Measurements from ENCODE around the gene DUSP23. TPM values are rescaled to one million over a fixed set of nuclear protein-coding genes. Genes with fewer than 3 reads are reported as not detected.

DUSP23 gene
- total RNA-seq, 1 donor: 15.9 TPM

DNA sequence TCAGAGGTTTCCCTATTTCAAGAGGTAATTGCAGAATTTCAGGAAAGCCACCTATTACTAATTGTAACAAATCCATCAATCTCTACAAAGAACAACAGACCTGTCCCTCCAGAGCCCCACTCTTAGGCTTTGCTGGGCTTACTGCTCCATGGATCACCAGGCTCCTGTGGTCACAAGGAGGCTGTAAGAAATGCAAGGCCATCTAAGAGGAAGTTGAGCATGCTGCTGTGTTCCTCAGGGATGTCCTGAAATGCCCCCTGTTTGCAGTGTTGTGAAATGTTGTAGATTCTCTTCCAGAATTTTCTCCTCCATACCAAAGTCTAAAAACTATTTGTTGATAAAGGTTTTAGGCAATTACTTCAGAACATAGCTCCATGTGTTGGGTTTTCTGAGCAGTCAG lies 24.4 kb upstream of the DUSP23 start:
- no peaks in the 10 kb centered on the region for H3K36me3 ChIP-seq (ENCODE audit: insufficient read depth, low read length)
- no peak for DNase-seq (ENCODE audit: insufficient read length, low spot score, missing footprints)
- TF ChIP-seq, protein P1, sequence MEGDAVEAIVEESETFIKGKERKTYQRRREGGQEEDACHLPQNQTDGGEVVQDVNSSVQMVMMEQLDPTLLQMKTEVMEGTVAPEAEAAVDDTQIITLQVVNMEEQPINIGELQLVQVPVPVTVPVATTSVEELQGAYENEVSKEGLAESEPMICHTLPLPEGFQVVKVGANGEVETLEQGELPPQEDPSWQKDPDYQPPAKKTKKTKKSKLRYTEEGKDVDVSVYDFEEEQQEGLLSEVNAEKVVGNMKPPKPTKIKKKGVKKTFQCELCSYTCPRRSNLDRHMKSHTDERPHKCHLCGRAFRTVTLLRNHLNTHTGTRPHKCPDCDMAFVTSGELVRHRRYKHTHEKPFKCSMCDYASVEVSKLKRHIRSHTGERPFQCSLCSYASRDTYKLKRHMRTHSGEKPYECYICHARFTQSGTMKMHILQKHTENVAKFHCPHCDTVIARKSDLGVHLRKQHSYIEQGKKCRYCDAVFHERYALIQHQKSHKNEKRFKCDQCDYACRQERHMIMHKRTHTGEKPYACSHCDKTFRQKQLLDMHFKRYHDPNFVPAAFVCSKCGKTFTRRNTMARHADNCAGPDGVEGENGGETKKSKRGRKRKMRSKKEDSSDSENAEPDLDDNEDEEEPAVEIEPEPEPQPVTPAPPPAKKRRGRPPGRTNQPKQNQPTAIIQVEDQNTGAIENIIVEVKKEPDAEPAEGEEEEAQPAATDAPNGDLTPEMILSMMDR (IDR thresholded peaks at IDR 0.05; ENCODE audit: extremely low read depth, low read depth, low read length): no peak

DNA sequence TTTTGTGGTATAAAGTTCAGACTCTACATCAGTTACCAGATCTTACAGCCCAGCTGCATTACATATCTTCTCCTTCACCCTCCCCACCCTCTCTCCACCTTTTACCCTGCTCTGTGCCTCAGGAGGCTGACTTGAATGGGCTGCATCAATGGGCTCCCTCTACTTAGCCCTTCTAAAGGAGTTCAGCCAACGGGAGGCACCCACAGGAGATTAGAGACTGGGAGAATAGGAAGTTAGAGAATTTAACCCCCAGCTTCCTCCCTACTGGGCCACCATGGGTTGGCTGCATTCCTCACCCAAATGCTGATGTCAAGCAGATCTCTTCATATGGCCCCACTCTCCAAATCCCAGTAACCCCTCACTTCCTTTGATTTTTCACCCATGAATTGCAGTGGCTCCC lies 17.1 kb upstream of the DUSP23 start:
- Histone ChIP-seq H3K4me2 (ENCODE audit: insufficient read depth, low read length) (no peak overlapping the region), H4K20me1 (ENCODE audit: insufficient read depth, low read length) (no peaks in the 10 kb centered on the region), H3K27me3 (ENCODE audit: insufficient read depth, low read length) (no peaks in the 10 kb centered on the region), H3K9me3 (ENCODE audit: low read depth, low read length) (no peaks in the 10 kb centered on the region), H3K27ac (ENCODE audit: low read depth, low read length) (no peak overlapping the region), H3K36me3 (ENCODE audit: insufficient read depth, low read length) (no peaks in the 10 kb centered on the region), H2AFZ (ENCODE audit: low read length) (no peak overlapping the region), H3K4me1 (ENCODE audit: insufficient read depth, low read length) (no peaks in the 10 kb centered on the region), H3K79me2 (ENCODE audit: insufficient read depth, low read length) (no peaks in the 10 kb centered on the region), H3K4me3 (ENCODE audit: insufficient read depth, low read length) (no peak overlapping the region)
- TF ChIP-seq, protein P1 (IDR thresholded peaks at IDR 0.05; ENCODE audit: extremely low read depth, low read depth, low read length): no peak
- no peak for DNase-seq (ENCODE audit: insufficient read length, low spot score, missing footprints)

More for the DNA sequence above, 24.4 kb upstream of the DUSP23 start:
- Histone ChIP-seq H3K79me2 (ENCODE audit: insufficient read depth, low read length) (no peaks in the 10 kb centered on the region), H3K27me3 (ENCODE audit: insufficient read depth, low read length) (no peaks in the 10 kb centered on the region), H3K9me3 (ENCODE audit: low read depth, low read length) (no peaks in the 10 kb centered on the region), H2AFZ (ENCODE audit: low read length) (no peak overlapping the region), H3K27ac (ENCODE audit: low read depth, low read length) (no peak overlapping the region), H3K4me2 (ENCODE audit: insufficient read depth, low read length) (no peak overlapping the region), H4K20me1 (ENCODE audit: insufficient read depth, low read length) (no peaks in the 10 kb centered on the region), H3K4me1 (ENCODE audit: insufficient read depth, low read length) (no peaks in the 10 kb centered on the region), H3K4me3 (ENCODE audit: insufficient read depth, low read length) (no peak overlapping the region)

DNA sequence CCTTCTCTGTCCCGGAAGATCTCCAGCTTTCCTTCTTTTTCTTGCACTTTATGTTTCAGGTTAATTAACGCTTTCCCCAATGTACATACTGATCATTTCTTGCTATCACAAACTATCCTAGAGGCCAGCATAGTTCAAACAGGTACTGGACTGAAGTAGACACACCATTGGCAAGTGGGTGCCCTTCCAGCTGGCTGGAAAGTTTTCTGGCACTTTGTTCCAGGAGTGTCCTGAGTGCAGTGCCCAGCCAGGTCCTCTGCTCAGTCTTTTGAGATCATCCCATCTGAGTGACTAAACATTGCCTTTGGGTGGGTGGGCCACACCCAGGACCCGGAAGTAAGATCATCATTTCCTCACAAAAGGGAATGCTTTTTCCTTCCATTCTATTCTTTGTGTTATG lies 15.0 kb upstream of the DUSP23 start:
- Histone ChIP-seq H3K4me2 (ENCODE audit: insufficient read depth, low read length) (no peak overlapping the region), H3K27me3 (ENCODE audit: insufficient read depth, low read length) (no peaks in the 10 kb centered on the region), H3K27ac (ENCODE audit: low read depth, low read length) (no peak overlapping the region), H3K9me3 (ENCODE audit: low read depth, low read length) (no peaks in the 10 kb centered on the region), H3K36me3 (ENCODE audit: insufficient read depth, low read length) (no peaks in the 10 kb centered on the region), H4K20me1 (ENCODE audit: insufficient read depth, low read length) (no peaks in the 10 kb centered on the region), H2AFZ (ENCODE audit: low read length) (no peak overlapping the region), H3K79me2 (ENCODE audit: insufficient read depth, low read length) (no peaks in the 10 kb centered on the region), H3K4me3 (ENCODE audit: insufficient read depth, low read length) (no peak overlapping the region), H3K4me1 (ENCODE audit: insufficient read depth, low read length) (no peaks in the 10 kb centered on the region)
- TF ChIP-seq, protein P1 (IDR thresholded peaks at IDR 0.05; ENCODE audit: extremely low read depth, low read depth, low read length): no peak
- no peak for DNase-seq (ENCODE audit: insufficient read length, low spot score, missing footprints)

DNA sequence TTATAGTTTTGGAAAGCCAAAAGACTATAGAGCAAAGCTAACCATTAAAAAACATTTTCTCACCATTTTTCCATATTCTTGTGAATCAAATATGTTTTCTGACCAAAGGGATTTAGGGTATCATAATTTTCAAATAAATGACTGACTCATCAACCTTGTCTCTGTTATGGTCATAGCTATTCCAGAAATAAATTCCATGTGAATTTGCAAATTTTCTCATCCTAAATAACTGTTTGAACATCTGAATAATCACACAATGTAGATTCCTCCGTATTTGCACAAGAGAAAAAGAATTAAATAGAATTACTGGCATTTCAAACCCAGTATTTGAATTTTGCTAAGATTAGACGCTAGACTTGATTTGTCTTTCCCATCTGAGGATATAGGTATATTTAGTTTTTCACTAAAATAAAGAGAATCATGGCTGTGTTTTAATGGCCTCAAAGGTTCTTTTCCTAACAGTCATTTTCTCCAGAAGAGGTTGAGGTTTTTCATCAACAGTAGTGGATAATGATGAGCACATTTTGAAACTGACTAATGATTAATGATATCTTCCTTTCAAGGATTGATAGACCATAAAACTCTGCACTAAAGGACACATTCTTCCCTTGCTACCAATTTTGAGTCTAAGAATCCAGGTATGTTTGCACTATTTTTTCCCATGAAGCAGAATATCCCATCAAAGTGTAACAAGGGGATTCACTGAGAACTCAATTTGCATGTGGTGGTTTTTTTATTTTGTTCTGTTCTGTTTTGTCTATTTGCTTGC lies 9.5 kb upstream of the DUSP23 start:
- Histone ChIP-seq H2AFZ (ENCODE audit: low read length) (no peak overlapping the region), H3K4me1 (ENCODE audit: insufficient read depth, low read length) (no peaks in the 10 kb centered on the region), H3K9me3 (ENCODE audit: low read depth, low read length) (no peaks in the 10 kb centered on the region), H3K79me2 (ENCODE audit: insufficient read depth, low read length) (no peaks in the 10 kb centered on the region), H3K27me3 (ENCODE audit: insufficient read depth, low read length) (no peaks in the 10 kb centered on the region), H3K4me3 (ENCODE audit: insufficient read depth, low read length) (no peak overlapping the region), H3K4me2 (ENCODE audit: insufficient read depth, low read length) (no peak overlapping the region), H3K36me3 (ENCODE audit: insufficient read depth, low read length) (no peaks in the 10 kb centered on the region), H3K27ac (ENCODE audit: low read depth, low read length) (no peak overlapping the region), H4K20me1 (ENCODE audit: insufficient read depth, low read length) (no peaks in the 10 kb centered on the region)
- no peak for DNase-seq (ENCODE audit: insufficient read length, low spot score, missing footprints)
- TF ChIP-seq, protein P1 (IDR thresholded peaks at IDR 0.05; ENCODE audit: extremely low read depth, low read depth, low read length): no peak
